Activated CD4-positive, alpha-beta memory T cell treated with anti-CD3 and anti-CD28 coated beads, Interleukin-2, amount 10 ng/mL, durations not matched to agents 7 days and 5 days (primary cell): Measurements from ENCODE around the gene IDH3B. TPM values are rescaled to one million over a fixed set of nuclear protein-coding genes. Genes with fewer than 3 reads are reported as not detected.

Experiments
- CTCF ChIA-PET: fragments of 350-600 bp; sonication (Branson Sonifier 250); formaldehyde crosslinking; loops from one replicate; lab custom pipeline; 2021; ENCODE audit warnings: antibody characterized with exemption, inconsistent platforms; lab: Charles Lee
- POLR2A ChIA-PET: fragments of 350-600 bp; sonication (Branson Sonifier 250); formaldehyde crosslinking; loops from one replicate; lab custom pipeline; 2021; ENCODE audit warnings: antibody characterized with exemption; lab: Charles Lee
- DNase-seq: peaks from one replicate; pipeline ENCODE4 v3.0.0-alpha.2; 2020
- H3K27ac Mint-ChIP-seq: one replicate; pipeline ENCODE4 v1.8.0; 2021; ENCODE audit warnings: mild to moderate bottlenecking, mixed read lengths
- H3K27me3 Mint-ChIP-seq: one replicate; pipeline ENCODE4 v1.8.0; 2021; ENCODE audit warnings: mixed read lengths
- H3K36me3 Mint-ChIP-seq: one replicate; pipeline ENCODE4 v1.8.0; 2021; ENCODE audit warnings: low read depth, mixed read lengths
- H3K4me1 Mint-ChIP-seq: one replicate; pipeline ENCODE4 v1.8.0; 2021; ENCODE audit warnings: mixed read lengths
- H3K4me3 Mint-ChIP-seq: one replicate; pipeline ENCODE4 v1.8.0; 2021; ENCODE audit warnings: mild to moderate bottlenecking, mixed read lengths
- H3K9me3 Mint-ChIP-seq: one replicate; pipeline ENCODE4 v1.8.0; 2021; ENCODE audit warnings: mixed read lengths
- total RNA-seq, 2 experiments: library from RNA; stranded (reverse); gene quantifications; one replicate each; pipeline ENCODE4 v1.2.3, GENCODE V29; 2021

IDH3B gene
- total RNA-seq, 2 experiments from 2014 or later, result 78.8 to 82.2 TPM

DNA sequence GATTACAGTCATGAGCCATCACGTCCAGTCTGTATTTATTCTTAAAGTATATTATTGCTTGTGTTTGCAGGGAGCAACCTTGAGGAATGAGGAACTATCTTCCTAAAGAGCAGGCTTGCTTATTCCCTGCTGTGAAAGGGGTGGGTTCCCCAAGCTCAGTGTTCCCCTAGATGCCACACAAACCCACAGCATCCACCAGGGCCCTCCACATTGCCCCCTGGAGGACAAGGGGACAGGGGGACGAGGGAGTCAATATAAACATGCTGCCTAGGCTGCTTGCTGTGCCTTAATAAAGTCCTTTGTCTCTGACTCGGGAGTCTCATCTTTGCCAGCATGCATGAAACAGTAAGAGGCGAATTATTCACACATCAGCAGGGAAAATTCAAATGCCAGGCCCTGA is 8.0 kb upstream of the IDH3B start:
- H3K9me3 Mint-ChIP-seq, result no peaks in the 10 kb centered on the region
- no peak overlapping the region for H3K27ac Mint-ChIP-seq
- no peak overlapping the region for H3K4me3 Mint-ChIP-seq
- POLR2A ChIA-PET, result interaction anchor here (1.4 kb wide), 1 partner anchor 8 kb away, joined by 6 read pairs; the partner anchor contains the start of gene IDH3B
- CTCF ChIA-PET, result interaction anchor here (0.6 to 1.4 kb wide), 3 partner anchors 20 to 179 kb away, joined by 3 read pairs; no protein-coding TSS in a partner anchor
- no peaks in the 10 kb centered on the region for H3K36me3 Mint-ChIP-seq
- H3K27me3 Mint-ChIP-seq, result peaks cover 15% of the 10 kb centered on the region
- H3K4me1 Mint-ChIP-seq, result no peaks in the 10 kb centered on the region
- no peak for DNase-seq

DNA sequence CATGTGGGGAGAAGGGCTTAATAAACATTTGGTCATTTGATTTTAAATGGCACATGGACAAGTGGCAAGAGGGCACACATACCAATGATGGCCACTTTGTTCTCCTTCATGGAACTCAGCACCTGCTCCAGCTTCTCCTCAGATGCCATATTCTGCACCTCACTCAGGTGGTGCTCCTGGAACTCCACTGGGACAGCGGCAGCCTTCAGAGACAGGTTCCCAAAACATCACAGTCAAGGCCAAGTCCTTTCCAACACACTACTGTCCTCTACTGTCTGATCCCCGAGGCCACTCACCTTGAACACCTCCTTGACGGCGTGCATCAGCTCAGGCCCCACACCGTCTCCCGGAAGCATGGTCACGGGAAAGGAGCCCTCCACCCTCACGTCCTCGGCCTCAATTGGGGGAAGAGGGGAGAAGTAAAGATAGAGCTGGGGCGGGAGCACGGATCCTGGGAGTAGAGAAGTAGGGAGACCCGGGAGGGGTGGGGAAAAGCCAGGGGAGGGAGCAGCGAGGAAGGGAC is 591 bp downstream of the IDH3B start:
- ChIA-PET POLR2A (interaction anchor here (0.9 to 9.3 kb wide), 10 partner anchors 10 to 327 kb away, joined by 3 to 199 read pairs (median 7); partner anchors contain the start of genes NOP56, PCED1A, PTPRA and SNRPB), CTCF (interaction anchor here (1.4 to 2.6 kb wide), 2 partner anchors 11 to 90 kb away, joined by 3 to 18 read pairs; partner anchors contain the start of gene NOP56)
- H3K36me3 Mint-ChIP-seq, result peaks cover 36% of the 10 kb centered on the region
- H3K4me1 Mint-ChIP-seq, result peaks cover 41% of the 10 kb centered on the region
- H3K27ac Mint-ChIP-seq, result peak overlapping the region; percentile 95
- peaks cover 3% of the 10 kb centered on the region for H3K27me3 Mint-ChIP-seq
- H3K4me3 Mint-ChIP-seq, result peak overlapping the region; percentile 84
- no peak for DNase-seq
- H3K9me3 Mint-ChIP-seq, result no peaks in the 10 kb centered on the region

DNA sequence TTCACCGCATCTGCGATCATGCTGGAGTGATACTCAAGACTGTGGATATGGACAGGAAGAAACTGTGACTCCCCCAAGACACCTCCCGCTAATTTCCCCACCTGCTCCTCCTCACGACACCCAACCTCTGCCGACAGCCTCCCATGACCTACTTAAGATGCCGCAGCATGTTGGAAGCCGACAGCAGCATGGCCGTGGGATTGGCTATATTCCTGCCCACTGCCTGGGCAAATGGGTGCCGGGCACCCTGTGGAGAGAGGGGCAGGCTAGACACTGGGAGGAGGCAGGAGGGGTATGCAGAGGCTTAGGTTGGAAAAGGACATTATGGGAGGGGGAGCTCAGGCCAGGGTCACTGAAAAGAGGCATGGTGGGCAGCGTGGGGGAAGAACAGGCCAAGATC is 4.5 kb downstream of the IDH3B start:
- POLR2A ChIA-PET, result interaction anchor here (1.0 to 9.3 kb wide), 2 partner anchors 7 to 136 kb away, joined by 3 to 199 read pairs; partner anchors contain the start of gene NOP56
- Mint-ChIP-seq H3K27me3 (no peaks in the 10 kb centered on the region), H3K27ac (no peak overlapping the region), H3K4me1 (peaks cover 72% of the 10 kb centered on the region), H3K36me3 (peaks cover 74% of the 10 kb centered on the region), H3K4me3 (no peak overlapping the region), H3K9me3 (no peaks in the 10 kb centered on the region)
- no peak for DNase-seq
- CTCF ChIA-PET, result no interaction called here

DNA sequence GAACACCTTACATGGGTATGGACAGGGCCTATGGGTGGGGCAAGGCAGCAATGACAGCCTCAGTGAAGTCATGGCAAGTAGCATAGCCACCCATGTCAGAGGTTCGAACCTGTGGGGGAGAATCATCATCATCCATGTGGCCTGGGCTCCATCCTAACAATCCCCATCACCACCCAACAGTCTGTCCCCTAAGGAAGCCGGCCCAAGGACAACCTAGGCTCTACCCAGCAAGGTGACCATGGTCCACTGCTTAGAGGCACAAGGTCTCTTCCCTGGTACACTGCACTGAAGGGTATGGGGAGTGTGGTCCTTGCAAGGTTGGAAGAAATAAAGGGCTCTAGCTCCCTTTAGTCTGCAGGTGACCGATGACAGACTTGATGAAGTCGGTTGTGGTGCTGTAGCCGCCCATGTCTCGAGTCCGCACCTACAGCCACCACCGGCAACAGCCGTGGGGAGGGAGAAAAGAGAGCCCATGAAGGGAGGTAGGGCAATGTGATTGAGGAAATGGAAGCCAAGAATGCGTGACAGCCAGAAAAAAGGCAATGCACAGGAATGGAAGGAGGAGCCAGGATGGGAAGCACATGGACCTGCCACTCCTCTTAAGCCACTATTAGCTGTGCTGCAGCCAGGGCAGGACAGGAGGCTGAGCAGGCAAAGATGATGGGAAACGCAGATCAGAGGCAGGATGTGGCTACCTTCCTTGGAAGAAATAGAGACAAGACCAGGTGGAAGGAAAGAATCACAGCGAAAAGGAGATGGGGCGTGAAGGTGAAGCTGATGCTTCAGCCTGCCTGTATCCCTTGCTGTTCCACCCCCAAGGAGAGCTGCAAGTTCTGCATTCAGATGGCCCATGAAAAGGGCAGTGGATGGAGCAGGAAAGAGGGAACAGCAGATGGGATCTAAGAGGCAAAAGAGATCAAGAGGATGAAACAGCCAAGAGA is 5.3 kb downstream of the IDH3B start:
- Mint-ChIP-seq H3K4me1 (peaks cover 74% of the 10 kb centered on the region), H3K4me3 (no peak overlapping the region), H3K27me3 (no peaks in the 10 kb centered on the region), H3K9me3 (no peaks in the 10 kb centered on the region), H3K36me3 (peaks cover 78% of the 10 kb centered on the region), H3K27ac (peak overlapping the region; percentile 44)
- POLR2A ChIA-PET, result interaction anchor here (1.4 kb wide), 1 partner anchor 135 kb away, joined by 3 read pairs; no protein-coding TSS in a partner anchor
- CTCF ChIA-PET, result no interaction called here
- no peak for DNase-seq

DNA sequence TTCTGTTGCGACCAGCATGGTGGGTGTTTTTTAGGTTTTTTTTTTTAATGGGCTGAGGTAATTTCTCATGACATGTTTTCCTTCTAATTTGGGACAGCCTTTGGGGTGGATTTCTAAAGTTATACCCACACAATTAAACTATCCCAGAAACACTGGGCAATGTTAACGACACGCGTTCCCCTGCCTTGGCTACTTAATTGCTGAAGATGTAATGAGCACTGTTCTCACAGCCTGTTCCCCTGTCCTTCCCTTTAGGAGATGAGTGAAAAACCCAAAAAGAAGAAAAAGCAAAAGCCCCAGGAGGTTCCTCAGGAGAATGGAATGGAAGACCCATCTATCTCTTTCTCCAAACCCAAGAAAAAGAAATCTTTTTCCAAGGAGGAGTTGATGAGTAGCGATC is 6.3 kb downstream of the IDH3B start:
- peaks cover 87% of the 10 kb centered on the region for H3K36me3 Mint-ChIP-seq
- CTCF ChIA-PET, result no interaction called here

DNA sequence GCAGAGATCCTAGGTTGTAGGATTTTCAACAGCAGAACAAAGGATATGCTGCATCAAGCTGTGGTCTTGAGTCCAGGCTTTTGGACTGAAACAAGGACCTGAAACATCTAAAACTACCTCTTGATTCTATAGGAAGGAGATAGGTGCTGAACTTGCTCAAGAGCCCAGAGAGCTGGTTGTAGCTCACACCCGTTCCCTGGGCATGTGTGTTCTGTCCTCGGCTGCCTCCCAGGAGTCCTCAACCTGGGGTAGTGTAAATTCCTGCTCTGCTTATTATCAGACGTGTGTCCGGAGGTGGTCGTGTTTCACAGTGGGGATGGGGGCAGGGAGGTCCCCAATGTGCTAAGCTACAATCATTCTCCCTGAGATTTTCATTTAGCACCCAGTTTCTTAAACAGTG is 6.8 kb downstream of the IDH3B start:
- Mint-ChIP-seq H3K9me3 (no peaks in the 10 kb centered on the region), H3K4me1 (peaks cover 66% of the 10 kb centered on the region), H3K4me3 (no peak overlapping the region), H3K36me3 (peaks cover 86% of the 10 kb centered on the region), H3K27me3 (no peaks in the 10 kb centered on the region), H3K27ac (peak overlapping the region; percentile 8)
- ChIA-PET POLR2A (interaction anchor here (0.6 to 1.4 kb wide), 3 partner anchors 105 to 186 kb away, joined by 3 to 4 read pairs (median 3); partner anchors contain the start of gene SNRPB), CTCF (no interaction called here)
- DNase-seq, result no peak

More for the DNA sequence above, 6.3 kb downstream of the IDH3B start:
- H3K27ac Mint-ChIP-seq, result no peak overlapping the region
- peaks cover 67% of the 10 kb centered on the region for H3K4me1 Mint-ChIP-seq
- POLR2A ChIA-PET, result interaction anchor here (0.6 to 1.4 kb wide), 2 partner anchors 104 to 134 kb away, joined by 3 read pairs; no protein-coding TSS in a partner anchor
- H3K4me3 Mint-ChIP-seq, result no peak overlapping the region
- no peak for DNase-seq
- H3K27me3 Mint-ChIP-seq, result no peaks in the 10 kb centered on the region
- no peaks in the 10 kb centered on the region for H3K9me3 Mint-ChIP-seq

DNA sequence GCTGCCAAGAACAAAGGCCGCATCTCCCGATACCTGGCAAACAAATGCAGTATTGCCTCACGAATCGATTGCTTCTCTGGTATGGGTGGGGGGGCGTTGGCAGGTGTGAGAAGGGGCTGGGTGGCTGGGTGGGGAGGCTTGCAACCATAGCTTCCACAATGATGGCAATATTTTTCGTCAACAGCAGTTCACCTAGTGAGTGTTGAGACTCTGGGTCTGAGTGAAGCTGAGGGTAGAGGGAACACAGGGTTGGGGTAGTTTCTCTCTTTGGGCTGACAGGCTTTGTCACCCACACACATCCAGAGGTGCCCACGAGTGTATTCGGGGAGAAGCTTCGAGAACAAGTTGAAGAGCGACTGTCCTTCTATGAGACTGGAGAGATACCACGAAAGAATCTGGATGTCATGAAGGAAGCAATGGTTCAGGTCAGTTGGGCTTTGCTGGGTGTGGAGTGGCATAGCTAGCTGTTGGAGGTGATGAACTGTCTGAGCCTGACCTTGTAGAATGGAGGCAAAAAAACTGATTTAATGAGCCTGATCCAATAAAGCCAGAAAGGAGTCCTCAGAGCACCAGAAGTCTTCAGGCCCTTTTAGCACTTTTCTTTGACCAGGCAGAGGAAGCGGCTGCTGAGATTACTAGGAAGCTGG is 7.4 kb downstream of the IDH3B start:
- H3K27ac Mint-ChIP-seq, result peak overlapping the region; percentile 56
- CTCF ChIA-PET, result no interaction called here
- POLR2A ChIA-PET, result interaction anchor here (0.7 to 1.0 kb wide), 3 partner anchors 9 to 186 kb away, joined by 3 to 4 read pairs (median 3); partner anchors contain the start of gene SNRPB
- no peaks in the 10 kb centered on the region for H3K27me3 Mint-ChIP-seq
- no peak overlapping the region for H3K4me3 Mint-ChIP-seq
- H3K4me1 Mint-ChIP-seq, result peaks cover 61% of the 10 kb centered on the region
- peaks cover 81% of the 10 kb centered on the region for H3K36me3 Mint-ChIP-seq
- DNase-seq, result no peak
- no peaks in the 10 kb centered on the region for H3K9me3 Mint-ChIP-seq

DNA sequence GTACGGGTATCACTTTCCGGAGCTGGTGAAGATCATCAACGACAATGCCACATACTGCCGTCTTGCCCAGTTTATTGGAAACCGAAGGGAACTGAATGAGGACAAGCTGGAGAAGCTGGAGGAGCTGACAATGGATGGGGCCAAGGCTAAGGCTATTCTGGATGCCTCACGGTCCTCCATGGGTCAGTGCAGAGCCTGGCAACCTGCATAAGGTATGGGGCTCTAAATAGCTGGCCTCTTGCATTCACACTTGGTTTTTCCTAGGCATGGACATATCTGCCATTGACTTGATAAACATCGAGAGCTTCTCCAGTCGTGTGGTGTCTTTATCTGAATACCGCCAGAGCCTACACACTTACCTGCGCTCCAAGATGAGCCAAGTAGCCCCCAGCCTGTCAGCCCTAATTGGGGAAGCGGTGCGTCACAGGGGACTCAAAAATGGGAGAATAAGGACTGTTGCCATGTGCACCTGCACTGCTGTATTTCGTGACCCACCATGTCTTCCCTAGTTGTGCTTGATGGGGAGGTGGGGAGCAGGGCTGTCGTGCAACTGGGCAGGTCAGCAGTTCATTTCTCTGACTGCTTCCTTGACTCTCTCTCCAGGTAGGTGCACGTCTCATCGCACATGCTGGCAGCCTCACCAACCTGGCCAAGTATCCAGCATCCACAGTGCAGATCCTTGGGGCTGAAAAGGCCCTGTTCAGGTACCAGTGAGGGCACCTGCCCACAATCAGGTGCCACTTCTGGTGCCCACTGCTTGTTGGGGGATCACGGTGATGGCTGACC is 8.5 kb downstream of the IDH3B start:
- no peak for DNase-seq
- Mint-ChIP-seq H3K4me1 (peaks cover 63% of the 10 kb centered on the region), H3K36me3 (peaks cover 75% of the 10 kb centered on the region), H3K9me3 (no peaks in the 10 kb centered on the region), H3K4me3 (no peak overlapping the region), H3K27ac (no peak overlapping the region), H3K27me3 (no peaks in the 10 kb centered on the region)
- POLR2A ChIA-PET, result interaction anchor here (1.0 to 6.0 kb wide), 3 partner anchors 8 to 131 kb away, joined by 3 to 199 read pairs (median 16); partner anchors contain the start of gene IDH3B
- CTCF ChIA-PET, result interaction anchor here (1.6 kb wide), 1 partner anchor 134 kb away, joined by 5 read pairs; no protein-coding TSS in a partner anchor

DNA sequence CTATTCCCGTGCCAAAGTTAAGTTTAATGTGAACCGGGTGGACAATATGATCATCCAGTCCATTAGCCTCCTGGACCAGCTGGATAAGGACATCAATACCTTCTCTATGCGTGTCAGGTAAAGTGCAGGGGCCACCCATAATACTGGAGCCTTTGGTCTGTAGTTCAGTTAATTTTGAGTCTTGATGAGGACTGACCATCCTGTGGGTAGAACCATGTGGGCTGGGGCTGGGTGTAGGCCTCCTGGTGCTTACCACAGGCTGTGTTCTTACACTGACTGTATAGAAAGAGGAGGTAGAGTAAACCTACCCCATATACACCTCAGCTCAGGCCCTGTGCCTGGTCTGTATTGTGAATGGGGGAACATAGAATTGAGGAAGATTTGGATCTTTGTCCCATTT is 9.2 kb downstream of the IDH3B start:
- CTCF ChIA-PET, result interaction anchor here (1.6 kb wide), 1 partner anchor 133 kb away, joined by 5 read pairs; no protein-coding TSS in a partner anchor
- peaks cover 68% of the 10 kb centered on the region for H3K4me1 Mint-ChIP-seq
- H3K27me3 Mint-ChIP-seq, result no peaks in the 10 kb centered on the region
- H3K4me3 Mint-ChIP-seq, result peak overlapping the region; percentile 84
- H3K27ac Mint-ChIP-seq, result peak overlapping the region; percentile 75
- H3K36me3 Mint-ChIP-seq, result peaks cover 69% of the 10 kb centered on the region
- no peaks in the 10 kb centered on the region for H3K9me3 Mint-ChIP-seq
- DNase-seq, result no peak
- POLR2A ChIA-PET, result interaction anchor here (3.4 to 6.0 kb wide), 3 partner anchors 9 to 185 kb away, joined by 16 to 199 read pairs (median 75); partner anchors contain the start of genes IDH3B and SNRPB

DNA sequence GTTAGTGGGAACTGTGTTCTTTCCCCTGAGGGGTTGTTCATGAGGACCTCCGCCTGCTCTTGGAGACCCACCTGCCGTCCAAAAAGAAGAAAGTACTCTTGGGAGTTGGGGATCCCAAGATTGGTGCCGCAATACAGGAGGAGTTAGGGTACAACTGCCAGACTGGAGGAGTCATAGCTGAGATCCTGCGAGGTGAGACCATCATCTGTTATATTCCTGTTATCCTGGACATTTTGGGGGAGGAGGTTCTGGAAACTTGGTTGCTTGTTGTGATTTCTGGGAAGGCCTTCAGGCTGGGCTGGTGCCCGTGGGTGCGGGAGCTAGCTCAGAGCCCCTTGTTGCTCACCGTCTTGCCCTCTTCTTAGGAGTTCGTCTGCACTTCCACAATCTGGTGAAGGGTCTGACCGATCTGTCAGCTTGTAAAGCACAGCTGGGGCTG is 9.6 kb downstream of the IDH3B start:
- H3K4me1 Mint-ChIP-seq, result peaks cover 71% of the 10 kb centered on the region
- peaks cover 65% of the 10 kb centered on the region for H3K36me3 Mint-ChIP-seq
- POLR2A ChIA-PET, result interaction anchor here (3.4 to 6.0 kb wide), 3 partner anchors 10 to 185 kb away, joined by 16 to 199 read pairs (median 75); partner anchors contain the start of genes IDH3B and SNRPB
- no peaks in the 10 kb centered on the region for H3K9me3 Mint-ChIP-seq
- H3K4me3 Mint-ChIP-seq, result peak overlapping the region; percentile 84
- no peaks in the 10 kb centered on the region for H3K27me3 Mint-ChIP-seq
- peak overlapping the region; percentile 75 for H3K27ac Mint-ChIP-seq
- CTCF ChIA-PET, result interaction anchor here (1.6 kb wide), 1 partner anchor 133 kb away, joined by 5 read pairs; no protein-coding TSS in a partner anchor
- DNase-seq, result no peak
